Fibroblast of mammary gland (primary cell): ENCODE measurements around the gene PRRX1.

Experiments
- DNase-seq: peaks from one replicate; pipeline ENCODE4 v3.0.0-alpha.2; 2010; ENCODE audit warnings: low read depth
- H3K4me3 ChIP-seq: 2 replicates; pipeline ENCODE4 v1.5.1; 2011; ENCODE audit warnings: low read depth, mild to moderate bottlenecking, low read length, moderate library complexity; ENCODE audit not compliant: control insufficient read depth
- TF ChIP-seq, protein P1 (sequence below): conservative IDR thresholded peaks from 2 replicates; pipeline ENCODE4 v1.5.1; 2011; ENCODE audit warnings: low read depth, low read length, inconsistent platforms; ENCODE audit not compliant: control insufficient read depth, insufficient read depth

PRRX1 gene

DNA sequence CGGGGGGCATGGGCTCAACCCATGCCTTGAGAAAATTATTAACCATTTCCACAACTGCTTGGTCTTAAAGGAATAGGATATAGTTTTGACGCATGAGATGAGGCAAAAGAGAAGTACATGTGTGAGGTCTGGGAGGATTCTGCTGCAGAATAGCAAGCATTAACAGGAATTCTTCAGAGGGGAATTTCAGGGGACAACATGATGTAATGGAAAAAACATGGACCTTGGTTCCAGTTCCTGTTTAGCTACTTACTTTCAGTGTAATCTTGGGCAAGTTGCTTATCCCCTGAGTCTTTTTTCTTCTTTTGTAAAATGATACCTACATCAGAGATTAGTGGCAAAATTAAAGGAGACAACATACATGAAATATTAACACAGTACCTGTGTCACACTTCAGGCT is 85.6 kb downstream of the PRRX1 start:
- no peak for DNase-seq
- TF ChIP-seq, protein P1, sequence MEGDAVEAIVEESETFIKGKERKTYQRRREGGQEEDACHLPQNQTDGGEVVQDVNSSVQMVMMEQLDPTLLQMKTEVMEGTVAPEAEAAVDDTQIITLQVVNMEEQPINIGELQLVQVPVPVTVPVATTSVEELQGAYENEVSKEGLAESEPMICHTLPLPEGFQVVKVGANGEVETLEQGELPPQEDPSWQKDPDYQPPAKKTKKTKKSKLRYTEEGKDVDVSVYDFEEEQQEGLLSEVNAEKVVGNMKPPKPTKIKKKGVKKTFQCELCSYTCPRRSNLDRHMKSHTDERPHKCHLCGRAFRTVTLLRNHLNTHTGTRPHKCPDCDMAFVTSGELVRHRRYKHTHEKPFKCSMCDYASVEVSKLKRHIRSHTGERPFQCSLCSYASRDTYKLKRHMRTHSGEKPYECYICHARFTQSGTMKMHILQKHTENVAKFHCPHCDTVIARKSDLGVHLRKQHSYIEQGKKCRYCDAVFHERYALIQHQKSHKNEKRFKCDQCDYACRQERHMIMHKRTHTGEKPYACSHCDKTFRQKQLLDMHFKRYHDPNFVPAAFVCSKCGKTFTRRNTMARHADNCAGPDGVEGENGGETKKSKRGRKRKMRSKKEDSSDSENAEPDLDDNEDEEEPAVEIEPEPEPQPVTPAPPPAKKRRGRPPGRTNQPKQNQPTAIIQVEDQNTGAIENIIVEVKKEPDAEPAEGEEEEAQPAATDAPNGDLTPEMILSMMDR: no peak
- H3K4me3 ChIP-seq: no peak overlapping the region

DNA sequence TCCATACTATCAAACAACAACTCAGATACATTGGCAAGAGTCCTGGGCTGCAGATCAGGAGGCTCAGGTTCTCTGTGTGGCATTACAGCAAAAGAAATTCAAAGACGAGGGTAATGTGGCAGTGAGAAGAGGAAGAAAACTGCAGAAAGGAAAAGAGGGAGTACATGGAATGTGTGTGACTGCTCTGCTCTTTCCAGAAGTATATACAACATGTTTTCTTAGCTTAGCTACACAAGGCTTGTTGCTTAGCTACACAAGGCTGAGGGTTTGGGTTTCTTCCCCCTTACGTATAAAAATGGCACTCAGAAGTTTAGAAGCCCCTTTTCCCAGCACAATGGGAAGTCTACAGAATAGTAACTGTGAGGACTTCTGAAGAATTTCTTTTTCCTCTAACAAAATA is 86.0 kb downstream of the PRRX1 start:
- H3K4me3 ChIP-seq: no peak overlapping the region
- DNase-seq: no peak
- TF ChIP-seq, protein P1: no peak

DNA sequence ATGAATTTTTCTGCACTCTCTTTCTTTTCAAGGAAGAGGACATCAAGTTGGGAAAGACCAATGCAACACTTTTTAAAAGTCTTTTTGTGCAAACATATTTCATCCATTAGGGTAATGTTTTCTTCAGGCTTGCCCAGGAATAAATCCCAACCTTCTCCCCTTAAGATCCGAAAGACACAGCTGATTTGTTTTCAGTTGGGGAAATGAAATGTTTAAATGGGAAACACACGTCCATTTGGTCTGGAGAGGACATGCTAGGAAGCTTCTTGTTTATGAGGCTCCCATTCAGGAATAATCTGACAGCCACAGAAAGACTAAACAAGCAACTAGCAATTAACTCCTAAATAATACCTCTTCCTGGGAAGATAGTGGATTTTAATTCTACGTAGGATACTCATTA is 91.9 kb downstream of the PRRX1 start:
- no peak for DNase-seq
- H3K4me3 ChIP-seq: no peak overlapping the region
- TF ChIP-seq, protein P1: no peak

DNA sequence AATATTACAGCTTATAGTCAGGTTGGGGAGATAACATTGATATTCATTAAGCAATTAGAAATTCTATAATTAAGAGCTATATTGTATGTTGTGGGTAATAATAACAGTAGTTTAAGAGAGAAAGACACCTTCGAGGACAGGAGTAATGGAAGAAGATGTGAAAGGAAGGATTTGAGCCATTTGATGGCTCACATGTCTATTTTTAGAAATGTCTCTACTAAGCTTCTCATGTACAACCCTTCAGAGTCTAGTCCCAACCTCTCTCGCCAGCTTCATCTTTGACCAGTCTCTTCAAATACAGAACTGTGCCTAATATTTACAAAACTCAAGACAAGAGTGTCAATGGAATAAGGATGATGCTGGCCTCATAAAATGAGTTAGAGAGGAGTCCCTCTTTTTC is 95.1 kb downstream of the PRRX1 start:
- H3K4me3 ChIP-seq: no peak overlapping the region
- TF ChIP-seq, protein P1: no peak
- DNase-seq: no peak

DNA sequence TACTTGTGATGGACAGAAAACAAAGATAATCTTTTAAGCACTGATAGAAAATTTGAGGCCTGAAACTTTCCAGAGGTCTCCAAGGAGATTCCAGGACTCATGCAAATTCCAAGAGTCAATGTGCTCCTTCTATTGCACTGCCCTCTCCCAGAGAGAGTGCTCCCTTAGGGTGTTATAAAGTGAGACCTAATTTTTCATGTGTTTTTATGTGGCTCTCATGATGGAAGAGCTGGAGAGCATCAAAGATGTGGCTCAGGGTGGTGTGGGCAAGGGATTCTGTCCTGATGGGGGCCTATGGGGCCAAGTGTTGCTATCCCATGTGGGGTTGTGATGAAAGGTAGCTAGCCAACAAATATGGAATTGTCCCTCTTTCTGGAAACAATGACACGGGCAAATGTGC is 101.3 kb downstream of the PRRX1 start:
- H3K4me3 ChIP-seq: no peak overlapping the region
- TF ChIP-seq, protein P1: no peak
- DNase-seq: no peak

DNA sequence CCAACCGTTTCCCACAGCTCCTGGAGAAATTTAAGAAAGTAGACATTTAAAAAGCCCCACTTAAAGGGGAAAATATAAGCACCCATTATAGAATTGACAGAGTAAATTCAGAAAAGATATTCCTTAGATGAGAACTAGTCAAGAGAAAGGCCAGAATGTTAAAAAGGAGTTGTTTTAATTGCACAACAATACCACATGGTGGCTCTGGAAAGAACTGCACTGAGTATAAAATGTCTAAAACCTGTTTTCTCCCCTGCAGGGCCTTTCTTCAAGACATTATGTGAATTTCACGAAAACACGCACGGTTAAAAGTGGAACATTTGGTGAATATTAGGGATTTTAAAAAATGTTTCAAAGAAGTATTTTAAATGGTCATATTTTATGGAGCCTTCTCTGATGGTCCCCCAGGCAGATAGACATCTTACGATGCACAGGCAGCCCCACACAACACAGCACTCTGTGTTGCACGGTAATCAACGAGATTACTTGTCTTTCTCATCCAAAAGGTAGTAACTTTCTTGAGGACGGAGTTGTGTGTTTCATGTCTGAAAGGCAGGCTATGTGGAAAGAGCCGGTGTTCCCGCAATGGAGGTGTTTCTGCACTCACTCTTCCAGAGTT is 101.9 kb downstream of the PRRX1 start:
- DNase-seq: peak; percentile 70
- no peak overlapping the region for H3K4me3 ChIP-seq
- TF ChIP-seq, protein P1: peak; percentile 68

DNA sequence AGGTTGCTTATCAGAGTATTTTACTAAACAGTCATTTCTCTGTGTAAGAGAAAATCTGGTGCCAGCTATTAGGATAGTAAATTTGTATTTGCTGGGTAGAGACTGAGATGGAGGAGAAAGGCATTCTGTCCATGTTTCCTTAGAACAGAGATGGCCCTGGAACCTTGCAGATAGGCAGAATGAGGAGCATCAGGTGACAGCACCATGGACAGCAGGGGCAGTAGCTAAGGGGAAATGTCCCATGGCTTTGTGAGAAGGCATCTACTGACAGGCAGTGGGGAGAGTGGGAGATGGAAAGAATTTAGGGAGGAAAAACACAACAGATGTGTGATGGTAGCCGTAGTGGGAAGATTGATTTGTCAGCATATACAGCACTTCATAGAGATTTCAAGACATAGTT is 105.0 kb downstream of the PRRX1 start:
- DNase-seq: no peak
- TF ChIP-seq, protein P1: no peak
- no peak overlapping the region for H3K4me3 ChIP-seq
